SK-N-SH (cell line): ENCODE data around the gene GFPT1.

ENCODE experiments used
- EZH2phosphoT487 ChIP-seq: fragments of 200-600 bp; sonication (generic); IDR thresholded peaks from 2 replicates; pipeline ENCODE4 v1.6.1; 2017; ENCODE audit warnings: low read depth, mixed run types, mild to moderate bottlenecking, antibody characterized with exemption, moderate library complexity, borderline replicate concordance
- FOXM1 ChIP-seq: IDR thresholded peaks from 2 replicates; pipeline ENCODE4 v1.4.0; 2012; ENCODE audit warnings: low read depth, mild to moderate bottlenecking
- MAX ChIP-seq: IDR thresholded peaks from 2 replicates; pipeline ENCODE4 v1.4.0; 2012; ENCODE audit warnings: low read depth
- POLR2AphosphoS5 ChIP-seq: IDR thresholded peaks from 2 replicates; pipeline ENCODE4 v1.6.1; 2012; ENCODE audit warnings: low read depth, low read length
- TF ChIP-seq, protein P1 (sequence below): fragments of 200-600 bp; sonication (generic); IDR thresholded peaks from 2 replicates; pipeline ENCODE4 v1.6.1; 2017; ENCODE audit warnings: antibody characterized with exemption, mild to moderate bottlenecking, moderate library complexity
- TF ChIP-seq, protein P2 (sequence below): IDR thresholded peaks from 2 replicates; pipeline ENCODE4 v1.6.1; 2012; ENCODE audit warnings: mild to moderate bottlenecking, low read depth, low read length, moderate library complexity
- TF ChIP-seq, protein P3 (sequence below): IDR thresholded peaks from 2 replicates; pipeline ENCODE4 v1.4.0; 2012; ENCODE audit warnings: low read depth, borderline replicate concordance

DNA sequence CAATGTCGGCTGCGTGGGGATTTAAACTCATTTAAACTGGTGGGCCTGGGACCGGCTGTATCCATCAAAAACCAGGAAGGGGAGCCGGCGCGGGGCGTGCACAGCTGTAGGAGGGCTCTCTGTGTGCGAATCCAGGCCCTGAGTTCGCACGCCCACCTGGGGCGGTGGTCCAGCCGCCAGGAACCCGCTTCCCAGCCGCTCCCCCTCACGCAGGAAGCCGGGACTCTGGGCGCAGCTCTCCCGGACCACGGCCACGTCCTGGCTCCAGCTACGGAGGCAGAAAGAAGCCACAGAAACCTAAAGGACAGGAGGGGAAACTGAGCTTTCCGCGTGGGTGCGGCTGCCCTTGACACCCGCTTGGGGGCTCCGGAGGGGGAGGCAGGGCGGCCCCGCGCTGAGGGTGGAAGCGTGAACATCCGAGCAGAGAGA, 80.6 kb downstream of the GFPT1 start:
- TF ChIP-seq EZH2phosphoT487 (no peak), POLR2AphosphoS5 (no peak), MAX (no peak), FOXM1 (no peak)
- TF ChIP-seq, protein P1, sequence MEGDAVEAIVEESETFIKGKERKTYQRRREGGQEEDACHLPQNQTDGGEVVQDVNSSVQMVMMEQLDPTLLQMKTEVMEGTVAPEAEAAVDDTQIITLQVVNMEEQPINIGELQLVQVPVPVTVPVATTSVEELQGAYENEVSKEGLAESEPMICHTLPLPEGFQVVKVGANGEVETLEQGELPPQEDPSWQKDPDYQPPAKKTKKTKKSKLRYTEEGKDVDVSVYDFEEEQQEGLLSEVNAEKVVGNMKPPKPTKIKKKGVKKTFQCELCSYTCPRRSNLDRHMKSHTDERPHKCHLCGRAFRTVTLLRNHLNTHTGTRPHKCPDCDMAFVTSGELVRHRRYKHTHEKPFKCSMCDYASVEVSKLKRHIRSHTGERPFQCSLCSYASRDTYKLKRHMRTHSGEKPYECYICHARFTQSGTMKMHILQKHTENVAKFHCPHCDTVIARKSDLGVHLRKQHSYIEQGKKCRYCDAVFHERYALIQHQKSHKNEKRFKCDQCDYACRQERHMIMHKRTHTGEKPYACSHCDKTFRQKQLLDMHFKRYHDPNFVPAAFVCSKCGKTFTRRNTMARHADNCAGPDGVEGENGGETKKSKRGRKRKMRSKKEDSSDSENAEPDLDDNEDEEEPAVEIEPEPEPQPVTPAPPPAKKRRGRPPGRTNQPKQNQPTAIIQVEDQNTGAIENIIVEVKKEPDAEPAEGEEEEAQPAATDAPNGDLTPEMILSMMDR, result no peak
- TF ChIP-seq, protein P2, sequence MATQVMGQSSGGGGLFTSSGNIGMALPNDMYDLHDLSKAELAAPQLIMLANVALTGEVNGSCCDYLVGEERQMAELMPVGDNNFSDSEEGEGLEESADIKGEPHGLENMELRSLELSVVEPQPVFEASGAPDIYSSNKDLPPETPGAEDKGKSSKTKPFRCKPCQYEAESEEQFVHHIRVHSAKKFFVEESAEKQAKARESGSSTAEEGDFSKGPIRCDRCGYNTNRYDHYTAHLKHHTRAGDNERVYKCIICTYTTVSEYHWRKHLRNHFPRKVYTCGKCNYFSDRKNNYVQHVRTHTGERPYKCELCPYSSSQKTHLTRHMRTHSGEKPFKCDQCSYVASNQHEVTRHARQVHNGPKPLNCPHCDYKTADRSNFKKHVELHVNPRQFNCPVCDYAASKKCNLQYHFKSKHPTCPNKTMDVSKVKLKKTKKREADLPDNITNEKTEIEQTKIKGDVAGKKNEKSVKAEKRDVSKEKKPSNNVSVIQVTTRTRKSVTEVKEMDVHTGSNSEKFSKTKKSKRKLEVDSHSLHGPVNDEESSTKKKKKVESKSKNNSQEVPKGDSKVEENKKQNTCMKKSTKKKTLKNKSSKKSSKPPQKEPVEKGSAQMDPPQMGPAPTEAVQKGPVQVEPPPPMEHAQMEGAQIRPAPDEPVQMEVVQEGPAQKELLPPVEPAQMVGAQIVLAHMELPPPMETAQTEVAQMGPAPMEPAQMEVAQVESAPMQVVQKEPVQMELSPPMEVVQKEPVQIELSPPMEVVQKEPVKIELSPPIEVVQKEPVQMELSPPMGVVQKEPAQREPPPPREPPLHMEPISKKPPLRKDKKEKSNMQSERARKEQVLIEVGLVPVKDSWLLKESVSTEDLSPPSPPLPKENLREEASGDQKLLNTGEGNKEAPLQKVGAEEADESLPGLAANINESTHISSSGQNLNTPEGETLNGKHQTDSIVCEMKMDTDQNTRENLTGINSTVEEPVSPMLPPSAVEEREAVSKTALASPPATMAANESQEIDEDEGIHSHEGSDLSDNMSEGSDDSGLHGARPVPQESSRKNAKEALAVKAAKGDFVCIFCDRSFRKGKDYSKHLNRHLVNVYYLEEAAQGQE, result no peak
- TF ChIP-seq, protein P3, sequence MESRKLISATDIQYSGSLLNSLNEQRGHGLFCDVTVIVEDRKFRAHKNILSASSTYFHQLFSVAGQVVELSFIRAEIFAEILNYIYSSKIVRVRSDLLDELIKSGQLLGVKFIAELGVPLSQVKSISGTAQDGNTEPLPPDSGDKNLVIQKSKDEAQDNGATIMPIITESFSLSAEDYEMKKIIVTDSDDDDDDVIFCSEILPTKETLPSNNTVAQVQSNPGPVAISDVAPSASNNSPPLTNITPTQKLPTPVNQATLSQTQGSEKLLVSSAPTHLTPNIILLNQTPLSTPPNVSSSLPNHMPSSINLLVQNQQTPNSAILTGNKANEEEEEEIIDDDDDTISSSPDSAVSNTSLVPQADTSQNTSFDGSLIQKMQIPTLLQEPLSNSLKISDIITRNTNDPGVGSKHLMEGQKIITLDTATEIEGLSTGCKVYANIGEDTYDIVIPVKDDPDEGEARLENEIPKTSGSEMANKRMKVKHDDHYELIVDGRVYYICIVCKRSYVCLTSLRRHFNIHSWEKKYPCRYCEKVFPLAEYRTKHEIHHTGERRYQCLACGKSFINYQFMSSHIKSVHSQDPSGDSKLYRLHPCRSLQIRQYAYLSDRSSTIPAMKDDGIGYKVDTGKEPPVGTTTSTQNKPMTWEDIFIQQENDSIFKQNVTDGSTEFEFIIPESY, result no peak
